ENCODE data around the gene ZMYND10. TPM values are rescaled to one million over a fixed set of nuclear protein-coding genes. Genes with fewer than 3 reads are reported as not detected.

The ZMYND10 gene
- total and polyA plus RNA-seq, 4 donors: 8.8 to 54.1 (median 34.8) TPM

GRCh38 chr3:50298836-50299637 lies 46.5 kb downstream of the ZMYND10 start, which contains the start of the genes HYAL3 and NAA80:
HYAL3 (minus strand) TSS chr3:50299405; CDS start chr3:50295602, 3,803 bp downstream.
NAA80 (minus strand) TSS chr3:50299405; CDS start chr3:50297463, 1,942 bp downstream.
- peaks cover 42% of the 10 kb centered on the region for H3K36me3 ChIP-seq (ENCODE audit: control insufficient read depth, insufficient read depth, low read length)
- WGBS (ENCODE audit: insufficient coverage): under 1% methylated on average over 60 of the region's 61 CpGs
- H3K27ac ChIP-seq (ENCODE audit: low read depth, low read length): peak within 1 kb of the TSS; percentile 97
- H3K9me3 ChIP-seq (ENCODE audit: control insufficient read depth, insufficient read depth, low read length): no peaks in the 10 kb centered on the region
- H3K4me1 ChIP-seq (ENCODE audit: control insufficient read depth, insufficient read depth, low read length): peaks cover 59% of the 10 kb centered on the region
- no peaks in the 10 kb centered on the region for H3K27me3 ChIP-seq (ENCODE audit: control insufficient read depth, insufficient read depth, low read length)
- peak; percentile 96 to 100 (median 100) for DNase-seq (ENCODE audit: low read depth in 4 of 6, low spot score in 6 of 6)
- H3K4me3 ChIP-seq (ENCODE audit: low read depth, low read length): peak within 1 kb of the TSS; percentile 83

GRCh38 chr3:50297896-50298725 lies 47.4 kb downstream of the ZMYND10 start:
- peak overlapping the region; percentile 97 for H3K27ac ChIP-seq (ENCODE audit: low read depth, low read length)
- peak overlapping the region; percentile 83 for H3K4me3 ChIP-seq (ENCODE audit: low read depth, low read length)
- no peaks in the 10 kb centered on the region for H3K9me3 ChIP-seq (ENCODE audit: control insufficient read depth, insufficient read depth, low read length)
- H3K27me3 ChIP-seq (ENCODE audit: control insufficient read depth, insufficient read depth, low read length): no peaks in the 10 kb centered on the region
- H3K36me3 ChIP-seq (ENCODE audit: control insufficient read depth, insufficient read depth, low read length): peaks cover 42% of the 10 kb centered on the region
- 46% methylated on average over 9 of the region's 9 CpGs for WGBS (ENCODE audit: insufficient coverage)
- peaks cover 54% of the 10 kb centered on the region for H3K4me1 ChIP-seq (ENCODE audit: control insufficient read depth, insufficient read depth, low read length)
- DNase-seq (ENCODE audit: low read depth in 4 of 6, low spot score in 6 of 6): no peak

GRCh38 chr3:50297384-50297775 lies 48.2 kb downstream of the ZMYND10 start:
- WGBS (ENCODE audit: insufficient coverage): 96% methylated on average over 2 of the region's 2 CpGs
- Histone ChIP-seq H3K27ac (ENCODE audit: low read depth, low read length) (no peak overlapping the region), H3K4me1 (ENCODE audit: control insufficient read depth, insufficient read depth, low read length) (peaks cover 54% of the 10 kb centered on the region), H3K9me3 (ENCODE audit: control insufficient read depth, insufficient read depth, low read length) (no peaks in the 10 kb centered on the region), H3K4me3 (ENCODE audit: low read depth, low read length) (no peak overlapping the region), H3K36me3 (ENCODE audit: control insufficient read depth, insufficient read depth, low read length) (peaks cover 38% of the 10 kb centered on the region), H3K27me3 (ENCODE audit: control insufficient read depth, insufficient read depth, low read length) (no peaks in the 10 kb centered on the region)
- DNase-seq (ENCODE audit: low read depth in 4 of 6, low spot score in 6 of 6): no peak

GRCh38 chr3:50296721-50297383 lies 48.7 kb downstream of the ZMYND10 start:
- H3K27me3 ChIP-seq (ENCODE audit: control insufficient read depth, insufficient read depth, low read length): no peaks in the 10 kb centered on the region

GRCh38 chr3:50295553-50296431 lies 49.7 kb downstream of the ZMYND10 start:
- peaks cover 30% of the 10 kb centered on the region for H3K36me3 ChIP-seq (ENCODE audit: control insufficient read depth, insufficient read depth, low read length)
- no peaks in the 10 kb centered on the region for H3K9me3 ChIP-seq (ENCODE audit: control insufficient read depth, insufficient read depth, low read length)
- H3K4me1 ChIP-seq (ENCODE audit: control insufficient read depth, insufficient read depth, low read length): peaks cover 56% of the 10 kb centered on the region
- 86% methylated on average over 5 of the region's 8 CpGs for WGBS (ENCODE audit: insufficient coverage)
- H3K4me3 ChIP-seq (ENCODE audit: low read depth, low read length): no peak overlapping the region
- H3K27ac ChIP-seq (ENCODE audit: low read depth, low read length): no peak overlapping the region
- no peaks in the 10 kb centered on the region for H3K27me3 ChIP-seq (ENCODE audit: control insufficient read depth, insufficient read depth, low read length)
- no peak for DNase-seq (ENCODE audit: low read depth in 4 of 6, low spot score in 6 of 6)

More at GRCh38 chr3:50296721-50297383, 48.7 kb downstream of the ZMYND10 start:
- 97% methylated on average over 18 of the region's 18 CpGs for WGBS (ENCODE audit: insufficient coverage)
- Histone ChIP-seq H3K27ac (ENCODE audit: low read depth, low read length) (no peak overlapping the region), H3K4me3 (ENCODE audit: low read depth, low read length) (no peak overlapping the region), H3K9me3 (ENCODE audit: control insufficient read depth, insufficient read depth, low read length) (no peaks in the 10 kb centered on the region), H3K36me3 (ENCODE audit: control insufficient read depth, insufficient read depth, low read length) (peaks cover 32% of the 10 kb centered on the region), H3K4me1 (ENCODE audit: control insufficient read depth, insufficient read depth, low read length) (peaks cover 51% of the 10 kb centered on the region)
- DNase-seq (ENCODE audit: low read depth in 4 of 6, low spot score in 6 of 6): no peak

- DNase-seq (ENCODE audit: low read depth in 4 of 6, low spot score in 6 of 6): no peak
- H3K36me3 ChIP-seq (ENCODE audit: control insufficient read depth, insufficient read depth, low read length): peaks cover 36% of the 10 kb centered on the region
- WGBS (ENCODE audit: insufficient coverage): 89% methylated on average over 22 of the region's 22 CpGs
These were observed 50.8 kb downstream of the ZMYND10 start for GRCh38 chr3:50294492-50295403.

GRCh38 chr3:50294089-50294488 lies 51.4 kb downstream of the ZMYND10 start:
- Histone ChIP-seq H3K27me3 (ENCODE audit: control insufficient read depth, insufficient read depth, low read length) (no peaks in the 10 kb centered on the region), H3K4me1 (ENCODE audit: control insufficient read depth, insufficient read depth, low read length) (peaks cover 48% of the 10 kb centered on the region), H3K9me3 (ENCODE audit: control insufficient read depth, insufficient read depth, low read length) (no peaks in the 10 kb centered on the region), H3K4me3 (ENCODE audit: low read depth, low read length) (no peak overlapping the region), H3K36me3 (ENCODE audit: control insufficient read depth, insufficient read depth, low read length) (peaks cover 43% of the 10 kb centered on the region), H3K27ac (ENCODE audit: low read depth, low read length) (no peak overlapping the region)
- 95% methylated on average over 3 of the region's 4 CpGs for WGBS (ENCODE audit: insufficient coverage)
- no peak for DNase-seq (ENCODE audit: low read depth in 4 of 6, low spot score in 6 of 6)

More at GRCh38 chr3:50294492-50295403, 50.8 kb downstream of the ZMYND10 start:
- Histone ChIP-seq H3K4me1 (ENCODE audit: control insufficient read depth, insufficient read depth, low read length) (peaks cover 51% of the 10 kb centered on the region), H3K27ac (ENCODE audit: low read depth, low read length) (no peak overlapping the region), H3K27me3 (ENCODE audit: control insufficient read depth, insufficient read depth, low read length) (no peaks in the 10 kb centered on the region), H3K9me3 (ENCODE audit: control insufficient read depth, insufficient read depth, low read length) (no peaks in the 10 kb centered on the region), H3K4me3 (ENCODE audit: low read depth, low read length) (no peak overlapping the region)

- WGBS (ENCODE audit: insufficient coverage): 87% methylated on average over 12 of the region's 12 CpGs
- peak overlapping the region; percentile 87 for H3K27ac ChIP-seq (ENCODE audit: low read depth, low read length)
- H3K4me1 ChIP-seq (ENCODE audit: control insufficient read depth, insufficient read depth, low read length): peaks cover 39% of the 10 kb centered on the region
- no peak overlapping the region for H3K4me3 ChIP-seq (ENCODE audit: low read depth, low read length)
- peaks cover 51% of the 10 kb centered on the region for H3K36me3 ChIP-seq (ENCODE audit: control insufficient read depth, insufficient read depth, low read length)
- H3K9me3 ChIP-seq (ENCODE audit: control insufficient read depth, insufficient read depth, low read length): no peaks in the 10 kb centered on the region
- no peak for DNase-seq (ENCODE audit: low read depth in 4 of 6, low spot score in 6 of 6)
- no peaks in the 10 kb centered on the region for H3K27me3 ChIP-seq (ENCODE audit: control insufficient read depth, insufficient read depth, low read length)
These were observed 52.3 kb downstream of the ZMYND10 start for GRCh38 chr3:50293079-50293801.

All from spinal cord (tissue), 10 donors.